Measurements from ENCODE around the gene ALG5.
A peak's percentile ranks its signal among the peaks of the same experiment; 100 is the strongest.

ALG5 gene

GRCh38 chr13:36981156-36981743 is 17.9 kb downstream of the ALG5 start:
- TF ChIP-seq, protein P1, sequence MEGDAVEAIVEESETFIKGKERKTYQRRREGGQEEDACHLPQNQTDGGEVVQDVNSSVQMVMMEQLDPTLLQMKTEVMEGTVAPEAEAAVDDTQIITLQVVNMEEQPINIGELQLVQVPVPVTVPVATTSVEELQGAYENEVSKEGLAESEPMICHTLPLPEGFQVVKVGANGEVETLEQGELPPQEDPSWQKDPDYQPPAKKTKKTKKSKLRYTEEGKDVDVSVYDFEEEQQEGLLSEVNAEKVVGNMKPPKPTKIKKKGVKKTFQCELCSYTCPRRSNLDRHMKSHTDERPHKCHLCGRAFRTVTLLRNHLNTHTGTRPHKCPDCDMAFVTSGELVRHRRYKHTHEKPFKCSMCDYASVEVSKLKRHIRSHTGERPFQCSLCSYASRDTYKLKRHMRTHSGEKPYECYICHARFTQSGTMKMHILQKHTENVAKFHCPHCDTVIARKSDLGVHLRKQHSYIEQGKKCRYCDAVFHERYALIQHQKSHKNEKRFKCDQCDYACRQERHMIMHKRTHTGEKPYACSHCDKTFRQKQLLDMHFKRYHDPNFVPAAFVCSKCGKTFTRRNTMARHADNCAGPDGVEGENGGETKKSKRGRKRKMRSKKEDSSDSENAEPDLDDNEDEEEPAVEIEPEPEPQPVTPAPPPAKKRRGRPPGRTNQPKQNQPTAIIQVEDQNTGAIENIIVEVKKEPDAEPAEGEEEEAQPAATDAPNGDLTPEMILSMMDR (conservative IDR thresholded peaks at IDR 0.05) = peak; percentile 72
- H3K27ac ChIP-seq = no peak overlapping the region

GRCh38 chr13:36979361-36980050 is 19.6 kb downstream of the ALG5 start:
- TF ChIP-seq, protein P1 (conservative IDR thresholded peaks at IDR 0.05) = no peak
- no peak overlapping the region for H3K27ac ChIP-seq

DNA sequence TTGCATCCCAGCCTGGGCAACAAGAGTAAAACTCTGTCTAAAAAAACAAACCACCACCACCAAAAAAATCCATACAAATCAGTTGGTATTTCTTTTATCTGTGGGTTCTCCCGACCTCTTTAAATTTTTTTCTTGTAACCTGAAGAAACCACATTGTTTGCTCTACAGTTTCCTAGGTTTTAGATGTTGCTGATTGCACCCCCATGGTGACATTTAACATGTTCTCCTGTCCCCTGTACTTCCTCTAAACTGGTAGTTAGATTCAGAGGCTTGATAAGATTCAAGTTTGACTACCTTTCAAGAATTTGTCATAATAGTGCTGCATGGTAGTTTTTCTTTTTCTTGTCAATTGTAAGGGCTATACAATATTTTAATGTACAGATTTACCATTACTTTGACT is 24.0 kb downstream of the ALG5 start:
- H3K27ac ChIP-seq = no peak overlapping the region
- TF ChIP-seq, protein P1 (conservative IDR thresholded peaks at IDR 0.05) = no peak

- no peak overlapping the region for H3K27ac ChIP-seq
- TF ChIP-seq, protein P1 (conservative IDR thresholded peaks at IDR 0.05) = no peak
Observed at GRCh38 chr13:36973621-36974295, 25.4 kb downstream of the ALG5 start.

DNA sequence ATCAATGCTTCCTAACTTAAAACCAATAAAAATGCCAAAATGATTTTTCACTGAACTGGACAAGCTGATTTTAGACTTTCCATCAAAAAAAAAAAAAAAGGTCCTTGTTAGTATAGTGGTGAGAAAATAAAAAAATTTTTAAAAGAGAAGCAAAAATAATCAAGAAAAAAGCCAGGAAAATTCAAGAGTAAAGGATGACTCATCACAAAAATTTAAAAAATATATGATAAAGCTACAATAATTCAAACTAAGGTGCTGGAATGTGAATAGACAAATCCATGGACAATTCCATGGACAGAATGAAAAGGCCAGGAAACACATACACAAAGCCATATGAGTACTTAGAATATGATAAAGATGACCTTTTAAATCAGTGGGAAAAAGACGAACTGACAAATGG is 26.1 kb downstream of the ALG5 start:
- TF ChIP-seq, protein P1 (conservative IDR thresholded peaks at IDR 0.05) = no peak
- H3K27ac ChIP-seq = no peak overlapping the region

- TF ChIP-seq, protein P1 (conservative IDR thresholded peaks at IDR 0.05) = no peak
- no peak overlapping the region for H3K27ac ChIP-seq
Observed at GRCh38 chr13:36966404-36966803, 32.7 kb downstream of the ALG5 start.

DNA sequence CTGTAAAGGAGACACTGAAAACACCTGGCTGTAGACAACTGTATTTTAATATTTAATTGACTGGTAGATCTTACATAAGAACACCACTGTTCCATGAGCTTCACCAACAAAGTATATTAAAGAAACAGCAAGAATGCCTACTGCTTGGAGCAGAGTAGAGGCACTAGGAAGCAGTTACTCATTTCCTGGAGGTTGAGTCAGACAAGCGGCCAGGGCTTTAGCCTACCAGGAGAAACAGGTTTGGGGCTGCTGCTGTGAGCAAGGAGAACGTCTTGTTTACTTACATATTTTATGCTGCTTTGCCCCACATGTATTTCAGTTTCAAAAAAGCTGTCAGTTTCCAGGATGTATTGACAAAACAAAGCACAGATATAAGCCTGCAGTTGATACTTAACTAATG is 33.4 kb downstream of the ALG5 start:
- H3K27ac ChIP-seq = no peak overlapping the region
- TF ChIP-seq, protein P1 (conservative IDR thresholded peaks at IDR 0.05) = no peak
